HG02852 (cell line): Measurements from ENCODE around the gene PCDHB16.
"Not testable (repeated sequence)": the region's sequence is repeated elsewhere in the genome, so short reads cannot be mapped to it uniquely, and the experiment has no call there.

ENCODE experiments used
- ATAC-seq: cut with Tn5 transposase; IDR thresholded peaks from one replicate; pipeline ENCODE4 v1.9.1; 2021; ENCODE audit warnings: mild to moderate bottlenecking, moderate library complexity; ENCODE audit not compliant: unreplicated experiment

Gene PCDHB16

DNA sequence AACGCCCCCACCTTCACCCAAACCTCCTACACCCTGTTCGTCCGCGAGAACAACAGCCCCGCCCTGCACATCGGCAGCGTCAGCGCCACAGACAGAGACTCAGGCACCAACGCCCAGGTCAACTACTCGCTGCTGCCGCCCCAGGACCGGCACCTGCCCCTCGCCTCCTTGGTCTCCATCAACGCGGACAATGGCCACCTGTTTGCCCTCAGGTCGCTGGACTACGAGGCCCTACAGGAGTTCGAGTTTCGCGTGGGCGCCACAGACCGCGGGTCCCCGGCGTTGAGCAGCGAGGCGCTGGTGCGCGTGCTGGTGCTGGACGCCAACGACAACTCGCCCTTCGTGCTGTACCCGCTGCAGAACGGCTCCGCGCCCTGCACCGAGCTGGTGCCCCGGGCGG lies 42.7 kb downstream of the PCDHB16 start:
- ATAC-seq, result not testable (repeated sequence)

- not testable (repeated sequence) for ATAC-seq
Measured at GRCh38 chr5:141225421-141225820, 43.2 kb downstream of the PCDHB16 start.

DNA sequence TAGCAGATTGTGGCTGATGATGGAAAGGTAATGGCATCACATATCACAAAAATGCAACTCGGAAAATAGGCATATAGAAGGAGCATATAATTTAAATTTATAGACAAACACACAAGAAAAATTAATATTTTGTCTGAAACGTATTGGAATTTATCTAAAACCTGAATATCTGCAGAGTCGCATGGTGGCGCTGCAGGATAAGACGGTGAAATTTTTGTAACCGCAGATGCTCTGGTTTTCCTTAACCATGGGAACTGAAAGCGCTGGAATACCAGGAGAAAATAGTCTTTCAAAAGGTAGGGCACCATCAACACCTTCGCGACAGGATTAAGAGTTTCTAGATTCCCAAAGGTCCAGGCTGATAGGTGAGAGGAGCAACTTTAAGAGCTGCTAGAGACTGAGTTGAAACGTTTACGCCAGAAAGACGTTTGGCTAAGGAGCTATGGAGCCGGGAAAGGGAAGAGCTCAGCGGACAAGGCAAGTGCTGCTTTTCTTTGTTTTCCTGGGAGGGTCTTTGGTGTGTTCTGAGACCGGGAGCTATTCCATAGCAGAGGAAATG lies 52.0 kb downstream of the PCDHB16 start:
- ATAC-seq, result no peak
